ENCODE results near the gene RDH13.
"Not testable (repeated sequence)": the region's sequence is repeated elsewhere in the genome, so short reads cannot be mapped to it uniquely, and the experiment has no call there.

RDH13 gene

DNA sequence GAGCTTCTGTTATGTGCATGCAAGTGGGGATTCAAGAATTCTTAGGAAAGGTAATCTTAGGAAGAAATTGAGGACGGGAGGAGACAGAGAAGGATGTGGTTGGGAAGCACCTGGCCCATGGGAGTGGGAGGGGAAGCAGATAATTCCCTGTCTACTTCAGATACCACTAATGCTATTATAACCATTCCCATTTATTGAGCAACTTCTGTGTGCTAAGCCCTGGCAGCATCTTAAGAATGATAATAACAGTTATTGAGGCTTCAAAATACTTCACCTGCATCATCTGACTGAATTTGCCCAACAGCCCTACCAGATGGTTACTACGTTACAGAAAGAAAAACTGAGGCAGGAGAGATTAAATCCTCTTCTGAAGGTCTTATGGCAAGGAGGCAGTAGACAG is 14.2 kb upstream of the RDH13 start:
- no peak for DNase-seq
- ATAC-seq, result no peak

DNA sequence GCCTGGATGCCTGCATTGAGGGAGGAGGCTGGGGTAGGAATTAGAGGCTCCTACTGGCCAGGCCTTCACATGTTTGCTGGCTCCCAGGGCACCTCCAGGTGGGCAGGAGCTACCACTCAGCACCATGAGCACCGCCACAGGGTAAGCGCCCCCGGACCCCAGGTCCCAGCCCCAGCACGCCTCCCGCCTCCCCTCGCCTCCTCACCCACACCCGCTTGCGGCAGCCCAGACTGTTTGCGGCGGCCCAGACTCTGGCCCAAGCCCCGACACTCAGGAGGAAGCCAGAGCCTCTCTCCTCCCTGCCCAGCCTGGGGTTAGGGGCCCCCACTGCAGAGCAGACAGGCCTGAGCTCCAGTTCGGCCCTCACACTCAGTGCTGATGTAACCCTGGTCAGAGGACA is 13.4 kb upstream of the RDH13 start:
- ATAC-seq (no peak), DNase-seq (no peak)

DNA sequence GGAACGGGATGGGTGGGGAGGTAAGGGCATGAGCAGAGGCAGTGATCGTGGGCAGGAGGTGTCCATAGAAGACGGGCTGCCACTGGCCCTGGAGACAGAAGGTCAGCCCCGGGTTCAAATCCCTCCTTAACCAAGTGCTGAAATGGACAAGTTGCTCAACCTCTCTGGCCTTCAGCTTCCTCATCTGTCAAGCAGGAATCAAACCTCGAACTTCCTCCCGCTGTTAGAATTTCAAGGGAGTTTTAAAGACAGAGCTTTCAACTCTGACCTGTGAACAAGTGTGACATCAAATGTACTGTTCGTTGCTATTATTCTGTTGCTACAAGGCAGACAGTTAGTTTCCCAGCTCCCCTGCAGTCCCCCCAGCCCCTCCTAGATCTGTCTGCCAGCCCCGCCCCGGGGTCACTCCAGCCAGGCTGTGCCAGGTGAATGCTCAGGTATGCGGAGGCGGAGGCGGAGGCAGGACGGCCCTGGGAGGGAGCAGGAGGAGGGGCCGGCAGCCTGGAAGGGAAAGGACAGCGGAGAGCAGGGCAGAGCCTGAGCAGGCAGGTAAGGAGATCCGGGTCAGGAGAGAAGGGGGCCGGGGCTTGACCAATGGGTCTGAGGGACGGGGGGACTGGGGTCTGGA is 12.5 kb upstream of the RDH13 start, which contains the start of gene EPS8L1:
EPS8L1 (plus strand) TSS at position 499 of the 628 bp plus-strand sequence. CDS start 576 bp downstream, outside the sequence.
- DNase-seq (no peak), ATAC-seq (no peak)

DNA sequence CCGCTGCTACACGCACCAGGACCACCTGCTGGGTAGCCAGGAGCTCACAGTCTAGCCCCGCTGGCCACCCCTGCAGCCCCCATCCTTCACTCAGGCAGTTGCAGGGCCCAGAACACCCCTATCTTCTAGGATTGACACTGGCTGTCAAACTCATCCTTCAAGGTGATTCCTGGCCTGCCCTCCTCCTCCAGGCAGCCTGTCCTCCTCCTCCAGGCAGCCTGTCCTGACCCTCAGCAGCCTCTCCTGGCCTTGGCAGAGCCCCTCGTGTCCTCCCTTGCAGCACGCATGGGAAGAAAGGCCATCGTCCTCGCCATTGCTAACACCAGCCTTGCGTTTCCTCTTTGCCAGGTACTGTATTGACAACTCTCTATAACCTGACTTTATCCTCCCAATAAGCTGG is 9.0 kb upstream of the RDH13 start:
- ATAC-seq, result no peak
- no peak for DNase-seq

DNA sequence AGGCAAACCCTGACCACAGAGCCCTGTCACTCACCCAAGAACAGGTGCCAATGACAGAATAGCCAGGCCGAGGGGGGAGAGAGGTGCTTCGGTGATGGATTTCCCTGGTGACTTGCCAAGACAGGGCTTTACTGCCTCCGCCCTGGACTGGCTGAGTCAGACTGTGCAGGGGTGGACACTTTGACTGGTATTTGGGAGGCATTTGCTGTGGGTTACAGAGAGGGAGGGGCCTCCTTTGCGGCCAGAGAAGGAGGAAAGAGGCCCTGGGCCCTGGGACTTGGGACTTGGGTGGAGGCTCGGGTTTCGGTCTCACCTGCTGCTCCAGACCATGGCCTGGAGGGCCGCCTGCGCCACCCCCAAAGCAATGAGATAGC is 8.2 kb upstream of the RDH13 start:
- DNase-seq (no peak), ATAC-seq (no peak)

DNA sequence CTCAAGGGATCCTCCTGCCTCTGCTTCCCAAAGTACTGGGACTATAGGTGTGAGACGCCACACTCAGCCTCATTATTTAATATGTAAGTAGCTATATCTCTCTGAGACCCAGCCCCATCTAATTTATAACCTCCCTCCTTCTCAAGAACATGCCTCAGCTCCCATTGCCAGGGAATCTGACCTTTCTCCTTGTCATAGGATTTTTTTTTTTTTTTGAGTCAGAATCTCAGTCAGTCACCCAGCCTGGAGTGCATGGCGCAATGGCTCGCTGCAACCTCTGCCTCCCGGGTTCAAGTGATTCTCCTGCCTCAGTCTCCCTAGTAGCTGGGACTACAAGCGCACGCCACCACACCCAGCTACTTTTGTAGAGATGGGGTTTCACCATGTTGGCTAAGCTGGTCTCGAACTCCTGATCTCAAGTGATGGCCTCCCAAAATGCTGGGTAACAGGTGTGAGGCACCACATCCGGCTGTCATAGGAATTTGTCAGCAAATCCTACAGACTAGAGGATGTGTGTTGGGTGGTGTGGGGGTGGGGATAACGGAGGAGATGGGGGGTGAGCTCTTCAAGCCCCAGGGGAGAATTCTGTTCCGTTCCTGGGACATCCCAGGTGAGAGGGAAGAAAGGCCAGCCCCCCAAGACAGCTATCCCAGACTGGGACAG is 7.6 kb upstream of the RDH13 start:
- DNase-seq, result no peak
- ATAC-seq, result no peak

DNA sequence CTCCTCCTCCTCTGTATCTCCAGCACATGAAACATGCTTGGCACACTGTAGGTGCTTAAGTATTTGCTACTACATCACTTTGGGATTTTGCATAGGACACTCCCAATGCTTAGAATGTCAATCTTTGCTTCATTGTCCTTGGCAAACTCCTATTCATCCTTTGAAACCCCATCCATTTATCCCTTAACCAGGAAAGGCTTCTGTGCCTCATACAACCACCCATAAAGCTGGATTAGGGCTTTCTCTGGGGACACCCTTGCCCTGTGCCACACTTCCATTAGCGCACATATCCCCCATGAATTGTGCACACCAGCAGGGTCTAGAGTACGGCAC is 6.9 kb upstream of the RDH13 start:
- DNase-seq, result no peak
- no peak for ATAC-seq

DNA sequence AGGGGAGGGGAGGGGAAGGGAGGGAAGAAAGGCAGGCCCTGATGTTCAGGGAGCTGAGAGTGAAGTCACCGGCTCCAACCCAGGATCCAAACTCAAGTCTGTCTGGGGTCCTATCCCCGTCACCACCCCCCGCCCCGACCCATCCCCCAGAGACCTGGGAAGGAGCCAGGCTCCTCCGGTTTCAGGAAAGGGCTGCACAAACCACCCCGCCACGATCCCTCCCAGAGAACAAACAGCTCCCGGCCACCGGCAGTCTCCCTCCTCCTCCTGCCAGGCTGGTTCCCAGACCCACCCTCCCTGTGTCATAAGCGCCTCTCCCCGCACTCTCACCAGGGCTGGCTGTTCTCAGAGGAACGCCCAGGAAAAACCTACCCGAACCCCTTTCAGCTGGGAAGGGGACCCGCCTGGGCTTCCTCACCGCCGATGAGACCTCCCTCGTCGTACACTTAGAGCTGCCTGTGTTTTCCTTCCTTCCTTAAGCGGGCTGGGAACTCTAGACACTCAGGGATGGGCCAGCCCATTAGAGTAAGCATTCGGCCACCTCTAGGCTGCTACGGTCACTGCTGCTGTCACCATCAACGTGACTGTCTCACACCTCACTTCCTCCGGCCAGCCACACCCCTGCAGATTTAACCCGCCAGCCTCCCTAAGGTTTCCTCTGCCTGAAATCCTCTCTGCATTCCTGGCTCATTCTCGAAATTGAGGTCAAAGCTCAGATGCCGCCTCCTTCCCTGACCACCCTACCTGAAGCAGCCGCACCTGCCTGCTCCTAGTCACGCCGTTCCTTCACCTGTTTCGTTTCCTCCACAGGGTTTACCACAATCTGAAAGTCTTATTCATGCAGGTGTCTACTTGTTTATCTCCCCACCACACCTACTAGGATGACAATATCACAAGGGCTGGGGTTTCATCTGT is 6.3 kb upstream of the RDH13 start:
- ATAC-seq, result no peak
- DNase-seq, result no peak

DNA sequence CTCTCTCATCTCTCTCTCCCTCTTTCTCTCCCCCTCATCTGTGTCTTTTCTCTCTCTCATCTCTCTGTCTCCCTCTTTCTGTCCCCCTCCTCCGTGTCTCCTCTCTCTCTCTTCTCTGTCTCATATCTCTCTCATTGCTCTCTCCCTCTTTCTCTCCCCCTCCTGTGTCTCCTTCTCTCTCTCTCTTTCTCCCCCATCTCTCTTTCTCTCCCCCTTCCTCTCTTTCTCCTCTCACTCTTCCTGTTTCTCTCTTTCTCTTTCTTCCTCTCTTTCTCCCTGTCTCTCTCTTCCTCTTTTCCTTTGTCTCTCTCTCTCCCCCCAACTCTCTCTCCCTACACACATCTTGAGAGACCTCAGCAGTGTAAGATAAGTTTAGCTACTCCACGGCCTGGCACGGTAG is 4.9 kb upstream of the RDH13 start:
- ATAC-seq (no peak), DNase-seq (no peak)

DNA sequence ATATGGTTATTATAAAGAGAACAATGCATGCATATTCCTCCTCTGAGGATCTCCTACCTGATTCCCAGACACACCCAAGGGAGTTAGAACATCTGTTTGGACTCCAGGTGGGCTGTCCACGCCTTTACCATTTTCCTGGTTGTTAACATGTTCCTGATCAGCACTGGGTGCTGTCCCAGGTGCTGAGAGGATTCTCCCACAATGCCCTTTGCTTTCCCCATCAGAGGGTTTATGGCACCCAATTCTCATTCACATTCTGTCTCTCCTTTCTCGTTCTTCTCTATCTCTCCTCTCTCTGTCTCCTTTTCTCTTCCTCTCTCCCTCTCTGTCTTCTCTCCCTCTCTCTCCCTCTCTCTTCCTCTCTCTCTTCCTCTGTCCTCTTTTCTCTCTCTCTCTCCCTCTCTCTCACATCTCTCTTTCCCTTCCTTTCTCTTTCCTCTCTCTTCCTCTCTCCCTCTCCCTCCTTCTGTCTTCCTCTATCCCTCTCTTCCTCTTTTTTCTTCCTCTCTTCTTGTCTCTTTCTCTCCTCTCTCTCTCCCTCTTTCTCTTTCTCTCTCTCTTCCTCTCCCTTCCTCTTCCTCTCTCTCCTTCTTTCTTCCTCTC is 3.3 kb upstream of the RDH13 start:
- ATAC-seq (no peak), DNase-seq (no peak)

DNA sequence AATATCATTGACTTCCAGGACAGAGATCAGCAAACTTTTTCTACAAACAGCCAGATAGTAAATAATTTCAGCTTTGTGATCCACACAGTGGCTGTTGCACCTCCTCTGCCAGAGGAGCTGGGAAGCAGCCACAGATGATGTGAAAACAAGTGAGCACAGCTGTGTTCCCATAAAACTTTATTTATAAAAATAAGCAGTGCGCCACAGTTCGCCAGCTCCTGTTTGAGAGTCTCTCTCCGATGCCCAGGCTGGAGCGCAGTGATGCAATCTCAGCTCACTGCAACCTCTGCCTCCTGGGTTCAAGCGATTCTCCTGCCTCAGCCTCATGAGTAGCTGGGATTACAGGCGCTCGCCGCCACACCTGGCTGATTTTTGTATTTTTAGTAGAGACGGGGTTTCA is 2.6 kb upstream of the RDH13 start:
- not testable (repeated sequence) for ATAC-seq, DNase-seq

DNA sequence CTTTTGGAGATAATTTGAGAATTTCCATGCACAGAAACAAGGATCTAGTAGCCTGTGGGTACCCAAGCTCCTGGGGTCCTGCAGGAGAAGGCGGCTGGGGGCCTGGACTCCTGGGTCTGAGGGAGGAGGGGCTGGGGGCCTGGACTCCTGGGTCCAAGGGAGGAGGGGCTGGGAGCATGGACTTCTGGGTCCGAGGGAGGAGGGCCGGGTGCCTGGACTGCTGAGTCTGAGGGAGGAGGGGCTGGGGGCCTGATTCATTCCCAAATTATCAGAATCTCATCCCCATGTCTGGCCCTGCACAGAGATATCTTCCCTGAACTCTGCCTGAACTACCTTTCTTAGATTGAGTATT is 520 bp upstream of the RDH13 start:
- DNase-seq (no peak), ATAC-seq (no peak)

DNA sequence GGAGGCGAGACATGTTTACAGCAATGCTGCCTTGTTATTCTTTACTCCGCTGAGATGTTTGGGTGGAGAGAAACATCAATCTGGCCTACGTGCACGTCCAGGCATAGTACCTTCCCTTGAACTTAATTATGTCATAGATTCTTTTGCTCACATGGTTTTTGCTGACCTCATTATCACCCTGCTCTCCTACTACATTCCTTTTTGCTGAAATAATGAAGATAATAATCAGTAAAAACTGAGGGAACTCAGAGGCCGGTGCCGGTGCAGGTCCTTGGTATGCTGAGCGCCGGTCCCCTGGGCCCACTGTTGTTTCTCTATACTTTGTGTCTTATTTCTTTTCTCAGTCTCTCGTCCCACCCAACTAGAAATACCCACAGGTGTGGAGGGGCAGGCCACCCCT is 2.7 kb downstream of the RDH13 start:
- DNase-seq, ATAC-seq: not testable (repeated sequence)

DNA sequence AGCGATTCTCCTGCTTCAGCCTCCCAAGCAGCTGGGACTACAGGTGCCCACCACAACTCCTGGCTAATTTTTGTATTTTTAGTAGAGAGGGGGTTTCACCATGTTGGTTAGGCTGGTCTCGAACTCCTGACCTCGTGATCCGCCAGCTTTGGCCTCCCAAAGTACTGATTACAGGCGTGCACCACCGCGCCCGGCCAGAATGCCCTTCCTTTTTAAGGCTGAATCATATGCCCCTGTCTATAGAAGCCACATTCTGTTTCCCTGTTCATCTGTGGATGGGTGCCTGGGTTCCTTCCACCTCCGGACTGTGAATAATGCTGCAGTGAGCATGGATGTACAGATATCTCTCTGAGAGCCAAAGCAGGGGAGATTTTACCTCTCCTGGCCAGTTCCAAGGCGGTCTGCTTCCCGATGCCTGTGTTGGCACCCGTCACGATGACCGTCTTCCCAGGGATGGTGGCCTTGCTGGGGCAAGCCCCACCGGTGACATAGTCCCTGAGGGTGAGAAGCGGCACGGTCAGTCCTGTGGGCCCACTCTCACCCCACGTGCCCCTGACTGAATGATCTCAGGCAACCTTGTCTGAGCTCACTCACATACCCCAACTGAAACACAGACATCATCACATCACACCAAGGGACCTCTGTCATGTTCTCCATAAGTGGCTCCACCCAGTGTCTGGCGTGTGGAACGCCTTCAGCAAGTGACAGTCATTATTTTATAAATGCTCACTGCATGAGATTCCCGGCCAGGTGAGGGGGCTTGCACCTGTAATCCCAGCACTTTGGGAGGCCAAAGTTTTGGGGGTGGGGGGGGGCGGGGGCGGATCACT is 4.0 kb downstream of the RDH13 start:
- no peak for DNase-seq
- no peak for ATAC-seq

DNA sequence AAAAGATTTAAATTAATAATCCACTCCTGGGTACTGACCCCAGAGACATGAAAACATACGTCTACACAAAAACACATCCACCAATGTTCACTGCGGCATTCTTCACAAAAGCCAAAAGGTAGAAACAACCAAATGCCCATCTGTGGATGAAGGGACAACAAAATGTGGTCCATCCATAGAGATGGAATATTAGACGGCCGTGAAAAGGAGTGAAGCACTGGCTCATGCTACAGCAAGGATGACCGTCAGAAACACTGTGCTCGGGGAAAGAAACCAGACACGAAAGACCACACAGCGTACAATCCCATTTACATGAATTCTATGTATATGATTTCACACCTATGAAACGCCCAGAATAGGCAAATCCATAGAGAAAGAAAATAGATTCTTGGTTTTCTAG is 6.1 kb downstream of the RDH13 start:
- no peak for DNase-seq
- no peak for ATAC-seq

DNA sequence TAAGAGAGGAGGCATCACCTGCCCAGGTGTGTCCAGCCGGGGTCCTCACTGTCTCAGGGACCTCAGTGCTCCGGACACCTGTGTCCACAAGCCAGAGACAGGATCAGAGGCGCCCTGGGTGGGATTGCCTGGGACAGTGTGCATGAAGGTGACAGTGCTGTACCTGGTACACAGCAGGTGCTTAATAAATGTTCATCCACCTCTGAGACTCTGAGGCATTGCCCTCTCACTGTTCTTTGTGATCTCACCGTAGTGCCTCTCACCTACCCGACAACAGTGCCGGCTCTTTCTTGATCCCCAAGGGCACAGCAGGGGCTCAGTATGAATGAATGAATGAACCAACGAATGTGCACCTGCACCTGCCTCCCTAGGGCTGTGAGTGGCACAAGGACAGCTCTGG is 9.2 kb downstream of the RDH13 start:
- DNase-seq, result no peak
- no peak for ATAC-seq

DNA sequence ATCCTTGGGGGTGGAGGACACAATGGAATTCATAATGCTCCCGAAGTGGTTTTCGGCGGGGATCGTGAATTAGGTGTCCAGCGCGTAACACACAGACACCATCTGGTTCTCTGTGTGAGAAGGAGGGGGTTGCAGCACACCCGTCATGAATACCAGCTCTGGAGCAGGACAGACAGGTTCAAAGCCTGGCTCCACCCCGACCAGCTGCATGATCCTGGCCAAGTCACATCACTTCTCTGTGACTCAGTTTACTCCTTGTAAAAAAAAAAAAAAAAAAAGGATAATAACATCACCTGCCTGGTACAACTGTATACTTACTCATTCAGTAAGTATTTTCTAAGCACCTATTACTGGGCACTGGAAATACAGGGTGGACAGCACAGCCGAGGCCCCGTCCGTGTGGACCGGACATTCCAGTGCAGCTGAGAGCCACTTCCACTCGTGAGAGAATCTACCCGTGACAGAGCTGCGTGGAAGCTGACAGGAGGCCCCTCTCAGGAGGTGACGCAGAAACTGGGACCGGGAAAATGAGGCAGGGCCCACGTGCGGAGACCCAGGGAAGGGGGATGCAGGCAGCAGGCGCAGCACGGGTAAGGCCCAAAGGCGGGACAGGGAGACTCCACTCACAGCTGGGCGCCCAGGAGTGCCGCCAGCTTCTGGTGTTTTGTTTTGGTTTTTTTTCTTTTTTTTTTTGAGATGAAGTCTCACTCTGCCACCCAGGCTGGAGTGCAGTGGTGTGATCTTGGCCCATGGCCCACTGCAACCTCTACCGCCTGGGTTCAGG is 12.0 kb downstream of the RDH13 start:
- no peak for ATAC-seq
- no peak for DNase-seq

DNA sequence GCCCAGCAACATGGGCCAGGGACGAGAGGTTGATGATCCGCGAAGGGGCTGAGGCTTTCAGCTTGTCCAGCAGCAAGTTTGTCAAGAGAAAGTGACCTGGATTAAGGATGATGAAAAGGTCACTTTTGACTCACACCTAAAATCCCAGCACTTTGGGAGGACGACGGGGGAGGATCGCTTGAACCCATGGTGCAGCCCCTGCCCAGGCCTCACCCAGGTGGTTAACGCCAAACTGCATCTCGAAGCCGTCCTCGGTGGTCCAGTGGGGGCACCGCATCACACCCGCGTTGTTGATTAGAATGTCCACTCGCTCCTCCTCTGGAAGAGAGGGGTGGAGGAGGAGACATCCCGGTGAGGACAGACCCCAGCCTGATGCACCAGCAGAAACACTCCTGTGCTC is 14.5 kb downstream of the RDH13 start:
- no peak for DNase-seq
- ATAC-seq, result no peak

DNA sequence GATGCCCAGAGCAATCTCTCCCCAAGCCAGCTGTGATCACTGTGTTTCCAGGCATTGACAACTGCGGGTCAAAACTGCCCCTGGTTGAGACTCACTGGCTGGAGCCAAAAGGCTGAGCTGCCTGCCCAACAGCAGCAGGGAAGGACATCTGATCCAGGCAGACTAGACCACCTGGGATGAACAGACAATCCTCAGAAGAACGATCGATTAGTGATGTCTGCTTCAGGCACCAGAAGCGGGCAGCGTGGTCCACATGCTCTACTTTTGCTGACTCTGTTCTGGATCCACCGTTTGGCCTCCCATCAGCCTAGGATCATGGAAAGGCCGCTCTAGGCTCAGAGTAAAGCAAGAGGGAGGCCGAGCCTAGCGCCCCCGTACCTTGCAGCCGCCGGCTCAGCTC is 15.0 kb downstream of the RDH13 start:
- ATAC-seq (no peak), DNase-seq (no peak)

DNA sequence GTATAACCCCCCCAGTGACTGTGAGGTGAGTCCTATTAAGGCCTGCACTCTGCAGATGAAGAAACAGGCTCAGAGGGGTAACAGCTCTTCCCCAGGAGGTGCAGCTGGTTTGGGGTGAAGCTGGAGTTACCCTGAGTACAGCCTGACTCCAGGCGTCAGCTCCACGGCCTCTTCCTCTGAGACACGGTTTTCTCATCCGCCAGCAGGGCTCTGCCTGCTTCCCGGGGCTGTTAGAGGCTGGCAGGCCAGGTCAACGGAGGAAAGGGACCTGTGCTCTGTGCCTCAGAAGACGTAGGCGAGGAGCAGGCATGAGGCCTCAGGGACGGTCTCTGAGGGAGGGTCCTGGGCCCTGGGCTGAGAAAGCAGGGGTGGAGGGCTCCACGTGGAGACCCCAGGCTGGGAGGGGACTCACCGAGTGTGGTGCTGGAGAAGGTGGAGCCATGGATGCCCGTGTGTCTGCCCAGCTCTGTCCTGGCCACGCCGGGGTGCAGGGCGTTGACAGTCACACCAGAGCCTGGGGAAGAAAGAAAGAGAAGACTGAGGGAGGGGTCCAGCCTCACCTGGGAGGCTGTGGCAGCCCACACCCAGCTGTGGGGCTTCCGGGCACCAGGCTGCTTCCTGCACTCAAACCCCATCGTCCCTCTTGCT is 15.8 kb downstream of the RDH13 start:
- no peak for DNase-seq
- no peak for ATAC-seq
